Stimulated activated CD4-positive, alpha-beta T cell treated with anti-CD3 and anti-CD28 coated beads, TNF-alpha, amount 100 ng/mL, for 1 hour (primary cell): Measurements from ENCODE around the gene IL17RB.

ENCODE experiments used
- DNase-seq, 3 donors: peaks; one replicate each; pipeline ENCODE4 v3.0.0-alpha.2; 2020; ENCODE audit warnings: low read depth in 3 of 3, low spot score in 1 of 3

Gene IL17RB, protein sequence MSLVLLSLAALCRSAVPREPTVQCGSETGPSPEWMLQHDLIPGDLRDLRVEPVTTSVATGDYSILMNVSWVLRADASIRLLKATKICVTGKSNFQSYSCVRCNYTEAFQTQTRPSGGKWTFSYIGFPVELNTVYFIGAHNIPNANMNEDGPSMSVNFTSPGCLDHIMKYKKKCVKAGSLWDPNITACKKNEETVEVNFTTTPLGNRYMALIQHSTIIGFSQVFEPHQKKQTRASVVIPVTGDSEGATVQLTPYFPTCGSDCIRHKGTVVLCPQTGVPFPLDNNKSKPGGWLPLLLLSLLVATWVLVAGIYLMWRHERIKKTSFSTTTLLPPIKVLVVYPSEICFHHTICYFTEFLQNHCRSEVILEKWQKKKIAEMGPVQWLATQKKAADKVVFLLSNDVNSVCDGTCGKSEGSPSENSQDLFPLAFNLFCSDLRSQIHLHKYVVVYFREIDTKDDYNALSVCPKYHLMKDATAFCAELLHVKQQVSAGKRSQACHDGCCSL

DNA sequence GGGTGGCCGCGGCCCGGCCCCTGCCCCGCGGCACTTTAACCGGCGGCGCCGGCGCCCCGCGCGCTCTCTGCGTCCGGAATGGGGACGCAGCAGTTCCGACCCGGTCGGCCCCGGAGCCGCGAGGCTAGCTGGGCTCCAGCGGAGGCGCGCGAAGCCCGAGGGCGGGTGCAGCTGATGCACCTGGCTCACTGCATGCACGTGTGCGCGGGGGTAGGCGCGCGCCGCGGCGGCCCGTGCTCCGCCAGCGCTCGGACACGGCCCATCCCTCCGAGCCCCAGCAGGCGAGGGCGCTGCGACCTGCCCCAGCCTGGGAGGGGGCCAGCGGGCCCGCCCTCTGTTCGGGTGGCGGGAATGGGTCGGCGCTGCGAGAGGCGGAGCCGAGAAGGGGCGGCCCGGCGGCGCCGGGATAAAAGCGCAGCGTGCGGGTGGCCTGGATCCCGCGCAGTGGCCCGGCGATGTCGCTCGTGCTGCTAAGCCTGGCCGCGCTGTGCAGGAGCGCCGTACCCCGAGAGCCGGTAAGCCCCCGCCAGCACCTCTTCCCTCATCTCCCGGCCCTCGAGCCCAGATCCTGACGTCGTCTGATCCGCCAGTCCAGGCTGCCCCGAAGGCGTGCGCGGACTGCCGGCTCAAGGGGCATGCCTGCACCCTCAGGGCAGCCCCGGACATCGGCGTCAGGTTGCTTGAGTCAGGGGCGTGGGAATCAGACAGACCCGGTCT is at the start of gene IL17RB, which contains the start of gene CHDH:
Gene IL17RB (plus strand): TSS at position 435 of the 717 bp plus-strand sequence. CDS start 21 bp downstream, at position 456.
Gene CHDH (minus strand): TSS at position 286 of the 717 bp plus-strand sequence. CDS start 22,411 bp downstream, outside the sequence.
- DNase-seq: no peak

DNA sequence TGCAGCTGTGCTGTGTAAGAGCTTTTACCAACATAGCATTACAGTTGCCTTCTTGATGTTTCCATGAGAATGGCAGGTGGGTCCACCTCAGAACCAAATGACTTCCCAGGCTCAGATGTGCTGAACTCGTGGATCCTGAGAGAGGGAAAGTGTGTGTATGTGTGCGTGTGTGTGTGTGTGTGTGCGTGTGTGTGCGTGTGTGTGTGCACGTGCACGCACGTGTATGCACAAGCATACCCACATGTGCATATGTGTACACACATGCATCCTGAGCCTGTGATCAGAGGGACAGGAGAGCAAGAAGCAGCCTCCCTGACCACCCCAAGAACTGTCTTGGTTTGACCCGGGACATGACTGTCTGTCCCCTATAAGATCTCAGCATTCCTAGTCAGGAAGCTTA is 48.2 kb upstream of the IL17RB start:
- DNase-seq: no peak

DNA sequence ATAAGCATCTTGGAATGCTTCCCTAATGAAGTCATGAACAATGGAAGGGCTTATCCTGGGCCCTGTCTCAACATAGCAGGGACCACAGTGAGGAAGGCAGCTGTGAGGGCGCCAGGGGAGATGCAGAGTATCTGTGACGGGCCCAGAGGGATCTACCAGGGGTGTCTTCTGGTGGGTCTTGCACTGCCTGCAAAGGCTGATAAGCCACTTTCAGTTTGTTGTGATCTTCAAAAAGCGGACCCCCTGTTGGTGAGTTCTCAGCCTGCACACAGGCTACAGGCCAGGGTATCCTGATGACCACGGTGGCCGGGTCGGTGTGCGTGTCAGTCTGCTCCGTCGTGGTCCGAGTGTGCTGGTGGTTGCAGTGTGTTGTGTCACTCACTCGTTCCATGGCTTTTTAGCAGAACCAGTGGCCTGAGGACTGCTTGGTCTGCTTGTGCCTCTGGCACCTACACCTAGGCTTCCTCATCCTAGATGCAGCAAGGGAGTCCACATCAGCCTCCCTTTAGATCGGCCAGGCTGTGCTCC is 47.0 kb upstream of the IL17RB start:
- no peak for DNase-seq

DNA sequence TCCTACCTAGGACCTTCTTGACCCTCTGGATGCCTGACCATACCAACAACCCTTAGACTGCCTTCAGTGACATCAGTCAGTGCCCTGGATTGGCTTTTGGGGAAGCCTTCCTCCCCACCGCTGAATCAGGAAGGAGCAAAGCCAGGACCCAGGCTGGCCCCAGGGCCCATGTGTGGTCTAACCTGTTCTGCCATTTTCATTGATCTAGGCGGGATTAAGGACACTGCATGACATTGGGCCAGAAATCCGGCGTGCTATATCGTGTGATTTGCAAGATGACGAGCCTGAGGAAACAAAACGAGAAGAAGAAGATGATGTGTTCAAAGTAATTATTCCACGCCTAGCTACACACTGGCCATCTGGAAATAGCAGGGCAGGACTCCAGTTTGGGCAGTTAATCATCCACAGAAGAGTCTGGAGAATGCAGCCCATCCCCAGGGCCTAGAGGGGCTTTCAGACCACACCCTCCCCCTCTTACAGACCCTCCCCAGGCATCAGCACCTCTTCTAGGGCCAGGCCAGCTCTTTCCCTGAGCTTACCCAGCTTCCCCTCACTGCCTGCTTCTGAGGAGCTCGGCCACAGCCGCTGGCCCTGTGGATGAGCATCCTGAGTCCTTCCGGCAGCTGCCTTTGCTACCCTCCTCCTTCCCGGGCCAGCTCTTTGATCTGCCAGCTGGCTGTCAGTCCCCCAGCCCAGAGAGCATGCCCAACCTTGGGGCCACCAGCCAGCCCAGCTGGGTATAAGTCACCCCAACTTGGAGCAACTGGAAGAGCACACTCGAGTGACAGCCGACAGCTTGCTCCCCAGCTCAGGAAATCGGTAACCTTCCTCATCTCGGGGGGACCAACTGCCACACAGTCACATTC is 46.1 kb upstream of the IL17RB start:
- DNase-seq: no peak

DNA sequence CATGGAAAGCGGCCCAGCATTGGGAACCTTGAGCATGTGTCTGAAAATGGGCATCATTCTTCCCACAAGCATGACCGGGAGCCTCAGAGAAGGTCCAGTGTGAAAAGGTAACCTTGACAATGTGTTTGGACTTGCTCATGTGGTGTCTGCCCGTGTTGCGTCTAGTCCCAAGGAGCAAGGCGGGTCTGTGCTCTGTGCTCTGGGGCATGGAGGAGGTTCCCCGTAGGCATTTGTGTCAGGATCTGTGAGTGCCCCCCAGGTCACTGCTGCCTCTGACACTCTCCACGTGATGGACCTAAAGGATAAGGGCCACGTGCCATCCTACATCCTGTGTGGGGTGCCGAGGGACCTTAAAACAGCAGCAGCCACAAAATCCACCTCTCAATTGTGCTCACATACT is 45.0 kb upstream of the IL17RB start:
- DNase-seq: no peak

DNA sequence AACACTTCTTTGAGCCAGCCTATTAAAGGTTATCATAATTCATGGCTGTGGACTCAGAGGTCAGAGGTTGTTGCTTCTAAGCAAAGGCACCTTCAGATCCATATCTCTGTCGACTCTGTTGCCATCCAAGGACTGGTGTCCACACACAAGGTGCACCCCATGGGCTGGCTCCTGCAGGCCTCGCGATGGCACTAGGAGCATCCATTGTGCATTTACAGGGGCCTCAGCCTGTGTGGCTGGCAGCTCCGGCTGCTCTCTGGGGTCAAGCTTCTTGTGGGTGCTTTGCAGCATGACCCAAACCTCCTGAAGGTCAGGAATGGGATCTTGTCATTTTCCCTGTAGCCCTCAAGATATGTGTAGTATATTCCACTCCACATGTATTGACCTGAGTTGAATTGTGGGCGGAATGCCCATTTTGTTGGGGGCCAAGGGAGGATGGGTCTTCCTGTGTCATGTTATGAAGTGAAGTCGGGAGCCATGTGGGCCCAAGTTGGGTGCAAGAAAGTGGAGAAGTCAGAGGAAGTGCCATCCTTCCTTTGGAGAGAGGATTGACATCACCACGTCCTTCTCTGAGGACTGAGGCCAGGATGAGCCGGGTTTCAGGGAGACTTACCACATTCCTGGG is 44.0 kb upstream of the IL17RB start:
- no peak for DNase-seq

DNA sequence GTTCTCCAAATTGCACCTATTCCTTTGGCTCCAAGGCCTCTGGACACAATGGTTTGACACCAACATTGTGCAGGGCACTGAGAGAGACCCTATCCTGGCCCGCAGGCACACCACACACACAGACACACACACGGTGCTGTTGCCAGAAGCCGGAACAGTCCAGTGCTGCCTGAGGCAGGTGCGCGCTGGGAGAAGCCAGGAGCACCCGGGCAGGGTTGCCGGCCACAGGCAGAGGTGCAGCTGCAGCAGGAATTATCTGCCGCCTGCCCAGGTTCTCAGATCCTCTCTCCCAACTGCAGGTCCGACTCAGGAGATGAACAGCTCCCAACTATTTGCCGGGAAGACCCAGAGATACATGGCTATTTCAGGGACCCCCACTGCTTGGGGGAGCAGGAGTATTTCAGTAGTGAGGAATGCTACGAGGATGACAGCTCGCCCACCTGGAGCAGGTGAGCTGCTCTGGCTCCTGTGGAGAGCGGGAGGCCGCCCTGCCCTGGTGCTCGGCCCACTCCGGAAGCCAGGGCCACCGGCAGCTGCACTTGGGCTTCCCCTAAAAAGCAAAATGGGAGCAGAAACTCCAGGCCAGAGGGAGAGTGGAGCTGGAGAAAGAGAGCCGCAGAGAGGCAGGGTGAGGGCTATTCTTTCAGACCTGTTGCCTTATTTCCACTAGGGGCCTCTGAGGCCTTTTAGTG is 43.1 kb upstream of the IL17RB start:
- no peak for DNase-seq

DNA sequence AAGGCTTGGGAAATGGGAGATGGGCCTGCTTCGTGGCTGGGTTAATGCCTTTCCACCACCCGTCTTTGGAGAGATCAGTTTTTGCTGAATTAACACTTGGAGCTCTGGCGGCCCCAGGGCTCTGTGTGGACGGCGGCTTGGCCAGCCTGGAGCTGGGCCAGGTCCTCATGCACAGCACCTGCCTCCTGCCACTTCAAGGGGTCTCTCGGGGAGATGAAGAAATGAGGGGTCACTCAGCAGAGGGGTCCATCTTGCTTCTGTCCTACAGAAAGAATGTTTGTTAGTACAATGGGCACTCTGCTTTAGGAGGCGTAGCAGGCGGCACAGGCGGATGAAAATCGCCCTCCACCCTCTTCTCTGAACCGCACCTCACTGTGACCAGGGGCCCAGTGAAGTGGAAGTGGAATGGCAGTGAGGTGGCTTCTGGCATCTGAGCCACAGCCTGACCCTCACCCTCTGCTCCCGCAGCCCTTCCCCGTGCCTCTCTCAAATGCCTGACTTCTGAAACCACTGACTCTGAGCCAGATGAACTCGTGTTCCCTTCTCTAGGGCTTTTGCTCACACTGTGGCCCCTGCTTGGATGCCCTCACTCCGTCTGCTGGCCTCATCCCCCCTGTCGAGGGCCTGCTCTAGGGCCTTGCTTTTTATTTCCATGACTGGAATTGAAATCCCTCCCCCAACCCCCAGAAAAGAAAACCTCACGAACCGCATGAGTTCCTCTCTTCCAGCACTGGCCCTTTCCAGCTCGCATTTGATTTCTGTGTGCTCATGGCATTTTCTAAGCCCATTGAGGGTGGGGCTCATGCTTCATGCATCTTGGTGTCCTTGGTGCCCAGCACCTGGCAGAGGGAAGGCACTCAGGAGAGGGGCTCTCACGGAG is 42.3 kb upstream of the IL17RB start:
- no peak for DNase-seq

DNA sequence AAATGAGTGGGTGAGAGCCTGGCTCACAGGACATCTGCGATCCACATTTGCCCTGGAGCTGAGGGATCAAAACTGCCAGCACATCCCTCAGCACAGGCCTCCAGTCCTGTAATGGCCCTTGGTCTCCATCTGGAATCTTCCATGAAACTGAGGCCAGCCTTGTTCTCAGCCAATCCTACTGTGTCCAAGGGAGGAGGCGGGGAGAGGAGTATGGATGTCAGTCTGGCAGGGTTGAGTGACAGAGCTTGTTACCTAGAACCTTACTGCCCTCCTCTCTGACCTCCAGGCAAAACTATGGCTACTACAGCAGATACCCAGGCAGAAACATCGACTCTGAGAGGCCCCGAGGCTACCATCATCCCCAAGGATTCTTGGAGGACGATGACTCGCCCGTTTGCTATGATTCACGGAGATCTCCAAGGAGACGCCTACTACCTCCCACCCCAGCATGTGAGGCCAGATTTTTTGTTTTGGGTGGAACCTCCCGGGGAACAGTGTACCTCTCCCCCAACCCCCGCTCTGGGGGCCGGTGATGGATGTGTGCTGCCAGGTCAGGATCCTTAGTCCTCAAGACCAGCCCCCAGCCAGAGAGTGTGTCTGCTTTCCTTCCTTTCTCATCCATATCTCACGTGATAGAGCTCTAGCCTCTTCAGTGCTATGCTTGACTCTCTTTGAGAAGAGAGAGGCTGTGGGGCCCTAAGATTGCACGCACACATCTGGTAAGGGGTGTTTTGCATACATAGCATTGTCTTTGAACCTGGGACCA is 41.5 kb upstream of the IL17RB start:
- DNase-seq: no peak

DNA sequence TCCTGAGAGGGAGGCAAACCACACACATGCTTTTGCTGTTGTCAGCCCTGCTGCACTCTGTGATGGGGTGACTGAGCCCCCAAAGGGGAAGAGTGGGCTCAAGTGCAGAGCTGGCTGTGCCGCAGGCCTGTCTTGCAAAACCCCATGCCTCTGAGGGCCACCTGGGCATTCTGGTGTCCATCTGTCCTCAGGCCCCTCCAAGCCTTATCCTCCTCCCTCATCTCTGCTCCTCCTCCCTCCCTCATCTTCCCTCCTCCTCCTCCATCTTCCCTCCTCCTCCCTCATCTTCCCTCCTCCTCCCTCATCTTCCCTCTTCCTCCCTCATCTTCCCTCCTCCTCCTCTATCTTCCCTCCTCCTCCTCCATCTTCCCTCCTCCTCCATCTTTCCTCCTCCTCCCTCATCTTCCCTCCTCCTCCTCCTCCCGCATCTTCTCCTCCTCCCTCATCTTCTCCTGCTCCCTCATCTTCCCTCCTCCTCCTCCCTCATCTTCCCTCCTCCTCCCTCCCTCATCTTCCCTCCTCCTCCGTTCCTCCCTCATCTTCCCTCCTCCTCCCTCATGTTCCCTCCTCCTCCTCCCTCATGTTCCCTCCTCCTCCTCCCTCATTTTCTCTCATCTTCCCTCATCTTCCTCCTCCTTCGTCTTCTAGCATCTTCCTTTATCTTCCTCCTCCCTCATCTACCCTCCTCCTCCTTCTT is 40.8 kb upstream of the IL17RB start:
- DNase-seq: no peak

DNA sequence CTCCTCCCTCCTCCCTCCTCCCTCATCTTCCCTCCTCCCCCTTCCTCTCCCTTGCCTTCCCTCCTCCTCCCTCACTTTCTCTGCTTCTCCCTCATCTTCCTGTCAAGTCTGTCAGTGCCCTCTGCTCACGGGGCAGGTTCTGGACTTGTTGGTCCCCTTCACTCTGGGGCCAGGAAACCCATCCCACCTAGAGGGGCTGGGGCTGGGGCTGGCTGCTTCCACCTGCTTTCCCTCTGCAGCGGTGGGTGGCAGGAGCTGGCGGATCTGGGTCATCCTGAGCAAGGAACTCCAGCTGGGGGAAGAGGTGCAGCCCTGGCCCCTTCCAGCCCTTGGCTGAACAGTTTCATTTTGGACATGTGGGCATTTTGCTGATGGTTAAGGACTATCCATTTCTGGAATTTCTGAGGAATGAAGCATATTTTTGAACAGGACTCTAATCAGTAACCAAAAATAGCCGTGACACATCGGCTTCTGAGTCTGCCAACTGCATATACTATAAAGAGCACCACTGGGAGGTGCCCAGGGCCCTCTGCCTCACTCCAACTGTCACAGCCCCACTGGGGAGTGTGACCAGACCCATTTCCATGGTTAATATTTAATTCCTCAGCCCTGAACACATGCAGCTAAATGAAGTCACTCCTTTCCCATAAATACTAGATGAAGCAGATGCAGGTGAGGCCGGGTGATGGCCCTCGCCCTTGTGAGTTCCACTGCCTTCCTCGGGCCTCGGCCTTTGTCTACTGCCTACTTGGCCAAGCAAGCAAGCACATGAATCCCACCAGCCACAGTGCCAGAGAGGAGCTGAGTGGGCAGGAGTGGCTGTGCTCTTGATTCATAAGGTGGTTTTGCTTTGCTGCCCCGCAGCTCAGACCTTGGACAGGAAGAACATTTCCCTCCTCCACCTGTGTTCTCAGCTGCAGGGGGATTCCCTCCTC is 39.9 kb upstream of the IL17RB start:
- no peak for DNase-seq

DNA sequence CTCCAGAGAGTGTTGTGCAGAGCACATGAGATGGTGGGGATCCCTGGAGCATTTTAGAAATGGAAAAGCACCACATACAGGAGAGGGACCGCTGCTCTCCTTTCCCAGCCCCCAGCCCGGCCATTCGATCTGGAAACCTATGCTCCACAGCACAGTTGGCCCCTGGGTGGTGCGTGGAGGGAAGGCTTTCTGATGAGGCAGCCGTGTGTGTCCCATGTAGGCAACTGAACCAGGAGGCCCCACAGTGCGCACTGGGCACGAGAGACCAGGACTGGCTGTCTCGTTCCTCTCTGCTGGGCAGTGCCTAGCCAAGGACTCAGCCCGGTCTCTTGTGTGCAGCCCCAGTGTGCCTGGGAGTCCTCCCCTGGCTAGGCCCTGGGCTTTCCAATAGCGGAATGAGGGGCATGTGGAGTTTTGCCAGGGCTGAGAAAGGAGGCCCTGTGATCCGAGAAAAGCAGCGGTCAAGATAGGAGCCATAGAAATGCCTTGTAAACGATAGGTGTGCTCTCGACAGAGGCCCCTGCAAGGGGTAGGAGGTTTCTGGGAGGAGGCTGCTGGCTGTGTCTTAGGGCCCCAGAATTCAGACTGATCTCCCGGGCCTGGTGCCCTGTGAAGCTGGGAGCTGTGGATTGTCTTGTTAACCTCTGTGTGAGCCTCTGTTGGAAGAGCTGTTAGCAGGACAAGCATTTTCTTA is 39.1 kb upstream of the IL17RB start:
- DNase-seq: no peak

DNA sequence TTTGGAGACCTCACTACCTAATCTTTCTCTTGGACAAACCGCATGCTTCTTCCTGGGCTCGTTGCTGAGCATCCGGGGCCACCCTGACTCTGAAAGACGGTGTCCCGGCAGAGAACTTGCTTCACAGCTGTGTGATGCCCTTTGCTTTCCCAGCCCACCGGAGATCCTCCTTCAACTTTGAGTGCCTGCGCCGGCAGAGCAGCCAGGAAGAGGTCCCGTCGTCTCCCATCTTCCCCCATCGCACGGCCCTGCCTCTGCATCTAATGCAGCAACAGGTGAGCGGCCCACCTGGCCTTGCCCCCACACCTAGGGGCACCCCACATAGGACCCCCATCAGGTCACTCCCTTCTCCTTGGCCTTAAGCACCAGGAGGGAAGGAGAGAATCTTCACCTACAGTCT is 37.9 kb upstream of the IL17RB start:
- DNase-seq: no peak

DNA sequence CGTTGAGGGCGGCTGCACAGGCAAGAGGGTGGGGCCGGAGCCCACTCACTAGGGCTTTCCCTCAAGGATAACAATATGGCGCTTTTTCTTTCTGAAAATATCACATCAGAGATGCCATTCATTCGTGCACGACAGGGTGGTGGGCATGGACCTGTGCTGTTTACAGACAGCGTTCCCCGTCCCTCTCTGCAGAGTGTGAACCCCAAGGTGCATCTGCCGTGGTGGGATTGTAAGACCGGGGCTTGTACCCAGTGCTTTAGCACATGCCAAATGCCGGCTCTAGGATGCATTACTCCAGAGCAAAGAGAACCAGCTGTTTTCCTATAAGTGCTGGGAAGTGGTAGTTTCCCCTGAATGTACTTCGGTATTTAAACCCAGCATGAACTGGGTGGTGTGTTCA is 37.1 kb upstream of the IL17RB start:
- DNase-seq: no peak

DNA sequence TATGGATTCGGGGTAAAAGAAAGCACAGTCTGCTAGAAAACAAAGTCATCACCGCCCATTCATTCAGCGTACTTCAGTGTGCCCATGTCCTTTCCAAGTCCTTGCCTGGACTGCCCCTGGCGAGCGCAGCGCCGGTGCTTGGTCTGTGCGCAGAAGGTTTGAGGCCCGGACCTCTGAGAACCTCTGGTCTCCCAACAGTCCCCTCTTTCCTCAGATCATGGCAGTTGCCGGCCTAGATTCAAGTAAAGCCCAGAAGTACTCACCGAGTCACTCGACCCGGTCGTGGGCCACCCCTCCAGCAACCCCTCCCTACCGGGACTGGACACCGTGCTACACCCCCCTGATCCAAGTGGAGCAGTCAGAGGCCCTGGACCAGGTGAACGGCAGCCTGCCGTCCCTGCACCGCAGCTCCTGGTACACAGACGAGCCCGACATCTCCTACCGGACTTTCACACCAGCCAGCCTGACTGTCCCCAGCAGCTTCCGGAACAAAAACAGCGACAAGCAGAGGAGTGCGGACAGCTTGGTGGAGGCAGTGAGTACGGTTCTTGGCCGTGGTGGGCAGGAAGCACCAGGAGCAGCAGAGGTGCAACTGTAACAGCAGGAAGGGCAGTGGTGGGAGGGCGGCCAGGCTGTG is 36.5 kb upstream of the IL17RB start:
- DNase-seq: no peak
